Raji (cell line): Measurements from ENCODE around the gene FGD3.

Source experiments
- POLR2A ChIP-seq: IDR thresholded peaks from 2 replicates; pipeline ENCODE4 v1.6.1; 2011; ENCODE audit warnings: low read depth, low read length, control low read depth; ENCODE audit not compliant: insufficient read depth

Gene FGD3

GRCh38 chr9:92947268-92948037 lies at the start of gene FGD3:
Gene FGD3 (plus strand): TSS chr9:92947523. CDS start chr9:92976257, 28,734 bp downstream.
- no peak for TF ChIP-seq POLR2A

GRCh38 chr9:92911511-92912475 lies 35.5 kb upstream of the FGD3 start:
- no peak for TF ChIP-seq POLR2A

GRCh38 chr9:92917176-92917800 lies 30.0 kb upstream of the FGD3 start:
- no peak for TF ChIP-seq POLR2A

GRCh38 chr9:92920437-92920836 lies 26.9 kb upstream of the FGD3 start:
- TF ChIP-seq POLR2A = no peak

- no peak for TF ChIP-seq POLR2A
Measured at GRCh38 chr9:92931606-92932005, 15.7 kb upstream of the FGD3 start.

- TF ChIP-seq POLR2A = no peak
Measured at GRCh38 chr9:92934321-92934720, 13.0 kb upstream of the FGD3 start.

GRCh38 chr9:92938025-92938424 lies 9.3 kb upstream of the FGD3 start:
- TF ChIP-seq POLR2A = no peak

- TF ChIP-seq POLR2A = no peak
Measured at GRCh38 chr9:92941861-92942260, 5.5 kb upstream of the FGD3 start.

GRCh38 chr9:92942688-92943616 lies 4.4 kb upstream of the FGD3 start:
- no peak for TF ChIP-seq POLR2A

GRCh38 chr9:92944921-92945320 lies 2.4 kb upstream of the FGD3 start:
- no peak for TF ChIP-seq POLR2A

GRCh38 chr9:92945796-92946195 lies 1.5 kb upstream of the FGD3 start:
- no peak for TF ChIP-seq POLR2A

- TF ChIP-seq POLR2A = no peak
Measured at GRCh38 chr9:92948038-92948534, 763 bp downstream of the FGD3 start.

- TF ChIP-seq POLR2A = no peak
Measured at GRCh38 chr9:92948632-92949031, 1.3 kb downstream of the FGD3 start.

- TF ChIP-seq POLR2A = no peak
Measured at GRCh38 chr9:92949266-92949982, 2.1 kb downstream of the FGD3 start.

GRCh38 chr9:92950359-92950955 lies 3.1 kb downstream of the FGD3 start:
- TF ChIP-seq POLR2A = no peak
